Measurements from ENCODE around the gene BRPF1. TPM values are rescaled to one million over a fixed set of nuclear protein-coding genes. Genes with fewer than 3 reads are reported as not detected.

The BRPF1 gene
- total RNA-seq, 1 donor from 2014 or later: 19.5 TPM

Other genes with a start within 250 kb of the BRPF1 start
- gene LHFPL4, start 177.9 kb upstream of the BRPF1 start, total RNA-seq: 0.11 TPM in 1 of 2 replicates, not detected in the other
- gene MTMR14, start 82.2 kb upstream of the BRPF1 start, total RNA-seq: 27.5 and 27.6 TPM in 2 replicates
- 0.20 TPM in 1 of 2 replicates, not detected in the other for gene CPNE9, start 27.9 kb upstream of the BRPF1 start, total RNA-seq
- gene OGG1, start 18.2 kb downstream of the BRPF1 start, total RNA-seq: 15.3 and 17.9 TPM in 2 replicates
- 5.1 and 7.1 TPM in 2 replicates for gene CAMK1, start 38.2 kb downstream of the BRPF1 start, total RNA-seq
- 54.5 and 58.7 TPM in 2 replicates for gene TADA3, start 60.7 kb downstream of the BRPF1 start, total RNA-seq
- gene ARPC4, start 61.3 kb downstream of the BRPF1 start, total RNA-seq: 187 and 205 TPM in 2 replicates
- 25.4 and 29.8 TPM in 2 replicates for gene TTLL3, start 78.5 kb downstream of the BRPF1 start, total RNA-seq
- 35.4 and 36.2 TPM in 2 replicates for gene RPUSD3, start 112.3 kb downstream of the BRPF1 start, total RNA-seq
- not detected in 2 replicates for gene CIDEC, start 148.5 kb downstream of the BRPF1 start, total RNA-seq
- gene JAGN1, start 158.9 kb downstream of the BRPF1 start, total RNA-seq: 31.7 and 33.6 TPM in 2 replicates
- 3.7 and 4.6 TPM in 2 replicates for gene IL17RE, start 171.1 kb downstream of the BRPF1 start, total RNA-seq
- gene IL17RC, start 185.4 kb downstream of the BRPF1 start, total RNA-seq: 20.1 and 23.9 TPM in 2 replicates
- gene CRELD1, start 202.1 kb downstream of the BRPF1 start, total RNA-seq: 18.8 and 26.2 TPM in 2 replicates
- 2.2 and 2.4 TPM in 2 replicates for gene PRRT3, start 220.7 kb downstream of the BRPF1 start, total RNA-seq

All from astrocyte (in vitro differentiated cells and primary cell).